ENCODE data around the gene TRPV6. TPM values are rescaled to one million over a fixed set of nuclear protein-coding genes. Genes with fewer than 3 reads are reported as not detected.

TRPV6 gene
- total RNA-seq, 1 donor from 2014 or later = 0.07 TPM

DNA sequence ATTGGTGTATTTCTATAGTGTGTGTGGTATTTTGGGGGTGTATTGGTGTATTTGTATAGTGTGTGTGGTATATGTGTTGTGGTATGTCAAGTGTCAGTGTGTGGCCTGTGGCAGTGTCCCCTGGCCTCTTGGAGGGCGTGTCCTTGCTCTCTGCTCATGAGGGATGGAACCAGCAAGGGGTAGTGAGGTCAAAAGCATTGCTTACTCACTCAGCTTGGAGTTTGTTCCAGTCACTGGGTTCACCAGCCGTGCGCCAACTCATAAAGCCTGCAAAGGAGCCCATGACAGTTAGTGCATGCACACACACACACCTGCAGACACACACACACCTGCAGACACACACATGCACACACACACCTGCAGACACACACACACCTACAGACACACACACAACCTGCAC is 4.3 kb upstream of the TRPV6 start:
- peaks cover 7% of the 10 kb centered on the region for H3K9me3 Mint-ChIP-seq
- TF ChIP-seq, protein P1, sequence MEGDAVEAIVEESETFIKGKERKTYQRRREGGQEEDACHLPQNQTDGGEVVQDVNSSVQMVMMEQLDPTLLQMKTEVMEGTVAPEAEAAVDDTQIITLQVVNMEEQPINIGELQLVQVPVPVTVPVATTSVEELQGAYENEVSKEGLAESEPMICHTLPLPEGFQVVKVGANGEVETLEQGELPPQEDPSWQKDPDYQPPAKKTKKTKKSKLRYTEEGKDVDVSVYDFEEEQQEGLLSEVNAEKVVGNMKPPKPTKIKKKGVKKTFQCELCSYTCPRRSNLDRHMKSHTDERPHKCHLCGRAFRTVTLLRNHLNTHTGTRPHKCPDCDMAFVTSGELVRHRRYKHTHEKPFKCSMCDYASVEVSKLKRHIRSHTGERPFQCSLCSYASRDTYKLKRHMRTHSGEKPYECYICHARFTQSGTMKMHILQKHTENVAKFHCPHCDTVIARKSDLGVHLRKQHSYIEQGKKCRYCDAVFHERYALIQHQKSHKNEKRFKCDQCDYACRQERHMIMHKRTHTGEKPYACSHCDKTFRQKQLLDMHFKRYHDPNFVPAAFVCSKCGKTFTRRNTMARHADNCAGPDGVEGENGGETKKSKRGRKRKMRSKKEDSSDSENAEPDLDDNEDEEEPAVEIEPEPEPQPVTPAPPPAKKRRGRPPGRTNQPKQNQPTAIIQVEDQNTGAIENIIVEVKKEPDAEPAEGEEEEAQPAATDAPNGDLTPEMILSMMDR (conservative IDR thresholded peaks at IDR 0.05) = no peak
- no peaks in the 10 kb centered on the region for H3K36me3 Mint-ChIP-seq (ENCODE audit: low read depth)
- no peak for DNase-seq (ENCODE audit: low read depth, low spot score)
- no peaks in the 10 kb centered on the region for H3K27me3 Mint-ChIP-seq (ENCODE audit: low read depth)
- H3K4me1 Mint-ChIP-seq = peaks cover 17% of the 10 kb centered on the region
- no peak overlapping the region for H3K4me3 Mint-ChIP-seq
- no peak overlapping the region for H3K27ac Mint-ChIP-seq (ENCODE audit: unreplicated experiment)

DNA sequence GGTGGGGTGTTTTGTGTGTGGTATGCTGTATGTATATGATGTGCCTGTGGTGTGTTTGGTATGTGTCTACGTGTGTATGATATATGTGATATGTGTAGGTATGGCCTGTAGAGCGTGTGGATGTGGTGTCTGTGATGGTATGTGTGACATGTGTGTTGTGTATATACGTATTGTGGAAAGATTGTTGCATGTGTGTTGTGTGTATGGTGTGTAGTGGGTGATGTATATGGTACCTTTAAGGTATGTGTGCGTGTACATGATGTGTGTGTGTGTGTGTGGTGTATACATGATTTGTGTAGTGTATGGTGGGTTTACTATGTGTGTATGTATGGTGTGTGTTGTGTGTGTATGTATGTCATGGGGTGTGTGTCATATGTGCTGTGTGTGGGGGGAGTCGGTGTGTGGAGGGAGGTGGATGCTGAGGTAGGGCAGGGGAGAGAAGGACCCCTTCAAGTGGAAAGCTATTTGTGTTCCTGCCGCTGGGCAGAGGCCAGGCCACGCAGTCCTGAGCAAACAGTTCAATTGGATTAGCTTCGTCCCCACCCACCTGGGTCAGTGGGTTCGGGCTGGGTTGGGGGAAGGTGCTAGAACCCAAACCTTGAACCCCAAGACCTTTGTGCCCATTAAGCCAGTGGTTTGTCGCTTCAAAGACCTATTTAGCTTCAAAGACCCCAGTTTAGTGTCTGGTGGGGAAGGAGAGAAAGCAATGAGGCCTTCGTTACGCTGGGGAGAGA is 1.9 kb upstream of the TRPV6 start:
- Mint-ChIP-seq H3K4me3 (no peak overlapping the region), H3K36me3 (ENCODE audit: low read depth) (no peaks in the 10 kb centered on the region), H3K4me1 (peaks cover 17% of the 10 kb centered on the region), H3K27me3 (ENCODE audit: low read depth) (peaks cover 5% of the 10 kb centered on the region), H3K27ac (ENCODE audit: unreplicated experiment) (peak overlapping the region; percentile 0), H3K9me3 (peaks cover 7% of the 10 kb centered on the region)
- TF ChIP-seq, protein P1 (conservative IDR thresholded peaks at IDR 0.05) = no peak
- DNase-seq (ENCODE audit: low read depth, low spot score) = no peak

DNA sequence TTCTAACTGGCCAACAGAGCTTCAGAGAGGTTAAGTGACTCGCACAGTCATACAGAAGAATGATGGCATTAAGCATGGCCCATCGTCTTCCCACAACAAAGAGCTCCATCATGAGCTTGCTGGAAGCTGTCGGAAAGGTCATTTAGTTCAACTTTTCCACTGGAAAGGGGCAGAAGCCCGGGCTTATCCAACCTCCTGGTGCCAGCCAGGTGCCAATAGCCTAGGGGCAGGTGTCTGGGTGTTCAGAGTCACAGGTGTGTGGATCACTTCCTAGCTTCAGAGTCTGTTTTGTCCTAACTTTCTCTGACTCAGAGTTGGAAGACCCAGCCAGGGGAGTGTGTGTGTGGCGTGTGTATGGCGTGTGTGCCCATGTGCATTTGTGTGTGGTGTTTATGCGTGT is 1.3 kb upstream of the TRPV6 start:
- no peak for DNase-seq (ENCODE audit: low read depth, low spot score)

DNA sequence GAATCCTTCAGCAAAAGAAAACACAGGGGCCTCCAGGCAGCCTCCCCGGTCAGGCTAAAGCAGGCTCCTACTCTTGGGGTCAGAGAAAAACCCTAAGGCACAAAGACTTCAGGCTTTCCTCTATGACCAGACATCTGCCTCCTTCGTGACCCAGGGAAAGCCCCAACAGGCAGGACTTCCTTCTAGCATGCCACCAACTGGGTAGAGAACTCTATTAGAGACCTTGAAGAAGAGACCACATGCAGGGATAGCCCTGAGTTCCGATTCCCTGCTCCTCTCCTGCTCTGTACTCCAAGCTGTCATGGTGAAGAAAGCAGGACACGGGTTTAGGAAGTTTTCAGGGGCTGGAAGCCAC is 1.3 kb downstream of the TRPV6 start:
- H3K27me3 Mint-ChIP-seq (ENCODE audit: low read depth) = peaks cover 29% of the 10 kb centered on the region
- no peak overlapping the region for H3K4me3 Mint-ChIP-seq
- no peak for DNase-seq (ENCODE audit: low read depth, low spot score)
- no peaks in the 10 kb centered on the region for H3K36me3 Mint-ChIP-seq (ENCODE audit: low read depth)
- TF ChIP-seq, protein P1 (conservative IDR thresholded peaks at IDR 0.05) = no peak
- H3K4me1 Mint-ChIP-seq = peaks cover 5% of the 10 kb centered on the region
- peak overlapping the region; percentile 72 for H3K27ac Mint-ChIP-seq (ENCODE audit: unreplicated experiment)
- peaks cover 4% of the 10 kb centered on the region for H3K9me3 Mint-ChIP-seq

More for the DNA sequence above, 1.3 kb upstream of the TRPV6 start:
- Mint-ChIP-seq H3K4me1 (peaks cover 17% of the 10 kb centered on the region), H3K27me3 (ENCODE audit: low read depth) (peaks cover 10% of the 10 kb centered on the region), H3K36me3 (ENCODE audit: low read depth) (no peaks in the 10 kb centered on the region), H3K9me3 (peaks cover 7% of the 10 kb centered on the region), H3K27ac (ENCODE audit: unreplicated experiment) (no peak overlapping the region), H3K4me3 (no peak overlapping the region)
- TF ChIP-seq, protein P1 (conservative IDR thresholded peaks at IDR 0.05) = no peak

DNA sequence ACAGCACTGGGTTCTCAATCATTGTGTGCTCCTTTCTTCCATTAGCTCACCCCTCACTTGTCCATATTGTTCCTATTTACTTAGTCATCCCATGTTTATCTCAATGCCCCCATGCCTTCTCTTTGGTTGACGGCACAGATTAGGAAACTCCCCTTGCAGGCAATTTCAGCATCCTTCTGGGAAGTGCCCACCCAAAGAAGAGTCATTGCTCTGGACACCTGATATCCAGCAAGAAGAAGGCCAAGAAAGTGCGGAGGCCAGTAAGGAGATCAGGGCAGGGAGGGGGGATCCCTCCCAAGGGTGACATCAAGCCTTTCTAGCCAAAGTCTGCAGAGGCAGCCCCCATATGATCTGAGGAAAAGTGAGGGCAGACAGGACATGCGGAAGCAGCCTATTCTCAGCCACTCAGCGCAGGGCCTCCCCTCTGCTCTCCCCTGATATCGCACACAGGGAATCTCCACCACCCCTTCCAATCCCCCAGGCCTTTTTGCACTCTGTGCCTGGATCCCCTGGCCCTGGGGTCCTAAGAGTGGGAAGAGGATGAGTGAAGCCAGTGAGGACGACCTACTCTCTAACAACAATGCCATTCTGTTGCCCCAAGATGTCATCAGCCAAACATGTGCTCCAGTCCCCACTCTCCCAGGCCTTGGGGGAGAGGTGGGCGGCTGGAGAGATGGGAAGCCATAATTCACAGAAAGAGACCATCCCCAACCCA is 1.8 kb downstream of the TRPV6 start:
- Mint-ChIP-seq H3K36me3 (ENCODE audit: low read depth) (no peaks in the 10 kb centered on the region), H3K4me1 (peaks cover 4% of the 10 kb centered on the region), H3K27ac (ENCODE audit: unreplicated experiment) (peak overlapping the region; percentile 72), H3K9me3 (peaks cover 4% of the 10 kb centered on the region), H3K4me3 (no peak overlapping the region), H3K27me3 (ENCODE audit: low read depth) (peaks cover 32% of the 10 kb centered on the region)
- DNase-seq (ENCODE audit: low read depth, low spot score) = no peak
- TF ChIP-seq, protein P1 (conservative IDR thresholded peaks at IDR 0.05) = no peak
